ENCODE measurements around the gene EGFL7. TPM values are rescaled to one million over a fixed set of nuclear protein-coding genes. Genes with fewer than 3 reads are reported as not detected.

EGFL7 gene
- total RNA-seq, 3 donors from 2014 or later (not counting 1 experiment from before 2014, with no cell fraction given), result 0.28 to 0.47 (median 0.29) TPM

DNA sequence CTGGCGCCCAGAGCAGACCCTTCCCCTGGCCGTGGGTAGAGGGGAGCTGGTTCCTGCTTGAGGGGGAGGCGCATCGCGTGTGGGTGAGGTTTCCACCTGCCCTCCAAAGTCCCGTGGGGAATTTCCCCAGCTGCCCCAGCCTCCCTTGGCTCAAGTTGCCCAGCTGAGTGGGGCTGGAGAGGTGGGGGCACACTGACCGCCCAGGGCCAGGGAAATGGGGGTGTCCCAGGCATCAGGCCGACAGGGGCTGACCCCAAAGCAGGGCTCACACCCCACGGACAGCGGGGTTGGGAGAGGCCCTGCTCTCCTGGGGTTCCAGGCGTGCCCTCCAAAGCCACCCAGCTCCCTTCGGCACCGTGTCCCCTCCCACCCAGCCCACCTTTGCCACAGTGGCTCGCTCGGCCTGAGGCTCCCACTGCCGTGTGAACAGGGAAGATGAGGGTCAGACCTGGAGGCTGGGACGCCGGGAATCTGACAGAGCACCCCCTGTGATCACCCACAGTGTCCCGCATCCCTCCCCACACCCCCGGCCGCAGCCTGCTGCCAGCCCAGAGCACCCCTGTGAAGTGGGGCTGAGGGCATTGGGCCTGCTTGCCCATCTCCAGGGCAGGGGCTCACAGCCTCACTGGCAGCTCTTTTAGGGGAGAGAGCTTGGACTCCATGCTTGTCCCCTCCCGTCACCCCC lies 933 bp upstream of the EGFL7 start:
- Mint-ChIP-seq H3K9me3 (no peaks in the 10 kb centered on the region), H3K4me3 (no peak overlapping the region), H3K36me3 (no peaks in the 10 kb centered on the region), H3K4me1 (peaks cover 5 to 13% of the 10 kb centered on the region in 2 donors), H3K27ac (no peak overlapping the region), H3K27me3 (ENCODE audit: low read depth in 2 of 2) (peaks cover 13 to 28% of the 10 kb centered on the region in 2 donors)
- DNase-seq (no peak), ATAC-seq (no peak)
- 50% methylated on average over 22 of the region's 22 CpGs for WGBS (ENCODE audit: insufficient coverage)
- Histone ChIP-seq H3K27me3 (ENCODE audit: control insufficient read depth, insufficient read depth, low read length) (peaks cover 63% of the 10 kb centered on the region), H3K4me3 (ENCODE audit: low read length) (no peak overlapping the region), H3K27ac (ENCODE audit: low read length) (no peak overlapping the region), H3K4me1 (ENCODE audit: control insufficient read depth, insufficient read depth, low read length) (peaks cover 30% of the 10 kb centered on the region), H3K9me3 (ENCODE audit: control insufficient read depth, insufficient read depth, low read length) (no peaks in the 10 kb centered on the region), H3K36me3 (ENCODE audit: control insufficient read depth, insufficient read depth, low read length) (no peaks in the 10 kb centered on the region)
- intact Hi-C loops (cut with micrococcal nuclease), result no loop called here
- TF ChIP-seq, protein P1, sequence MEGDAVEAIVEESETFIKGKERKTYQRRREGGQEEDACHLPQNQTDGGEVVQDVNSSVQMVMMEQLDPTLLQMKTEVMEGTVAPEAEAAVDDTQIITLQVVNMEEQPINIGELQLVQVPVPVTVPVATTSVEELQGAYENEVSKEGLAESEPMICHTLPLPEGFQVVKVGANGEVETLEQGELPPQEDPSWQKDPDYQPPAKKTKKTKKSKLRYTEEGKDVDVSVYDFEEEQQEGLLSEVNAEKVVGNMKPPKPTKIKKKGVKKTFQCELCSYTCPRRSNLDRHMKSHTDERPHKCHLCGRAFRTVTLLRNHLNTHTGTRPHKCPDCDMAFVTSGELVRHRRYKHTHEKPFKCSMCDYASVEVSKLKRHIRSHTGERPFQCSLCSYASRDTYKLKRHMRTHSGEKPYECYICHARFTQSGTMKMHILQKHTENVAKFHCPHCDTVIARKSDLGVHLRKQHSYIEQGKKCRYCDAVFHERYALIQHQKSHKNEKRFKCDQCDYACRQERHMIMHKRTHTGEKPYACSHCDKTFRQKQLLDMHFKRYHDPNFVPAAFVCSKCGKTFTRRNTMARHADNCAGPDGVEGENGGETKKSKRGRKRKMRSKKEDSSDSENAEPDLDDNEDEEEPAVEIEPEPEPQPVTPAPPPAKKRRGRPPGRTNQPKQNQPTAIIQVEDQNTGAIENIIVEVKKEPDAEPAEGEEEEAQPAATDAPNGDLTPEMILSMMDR (IDR thresholded peaks at IDR 0.05), result no peak

DNA sequence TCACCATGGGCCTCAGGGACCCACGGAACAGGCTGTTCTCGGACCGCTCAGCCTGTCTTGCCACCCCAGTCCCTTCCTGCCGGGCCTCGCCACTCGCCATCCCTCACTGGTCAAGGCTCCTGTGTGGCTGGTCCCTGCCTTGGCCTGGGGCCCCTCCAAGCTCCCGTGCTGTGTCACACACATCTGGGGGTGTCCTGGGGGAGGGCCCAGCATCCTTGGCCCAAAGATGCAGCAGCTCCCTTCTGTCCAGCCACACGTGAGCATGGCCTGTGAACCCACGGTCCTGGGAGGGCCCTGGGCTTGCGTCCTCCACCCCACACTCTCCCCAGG lies 425 bp upstream of the EGFL7 start:
- no peaks in the 10 kb centered on the region for H3K36me3 Mint-ChIP-seq
- no peak overlapping the region for H3K27ac Mint-ChIP-seq
- DNase-seq (no peak), ATAC-seq (no peak)
- TF ChIP-seq, protein P1 (IDR thresholded peaks at IDR 0.05), result no peak
- H3K9me3 Mint-ChIP-seq, result no peaks in the 10 kb centered on the region
- peaks cover 60% of the 10 kb centered on the region for H3K27me3 ChIP-seq (ENCODE audit: control insufficient read depth, insufficient read depth, low read length)
- no peaks in the 10 kb centered on the region for H3K36me3 ChIP-seq (ENCODE audit: control insufficient read depth, insufficient read depth, low read length)
- no peak overlapping the region for H3K4me3 Mint-ChIP-seq
- H3K27ac ChIP-seq (ENCODE audit: low read length), result no peak overlapping the region
- no peak overlapping the region for H3K4me3 ChIP-seq (ENCODE audit: low read length)
- peaks cover 29% of the 10 kb centered on the region for H3K4me1 ChIP-seq (ENCODE audit: control insufficient read depth, insufficient read depth, low read length)
- 70% methylated on average over 10 of the region's 10 CpGs for whole genome bisulfite sequencing (ENCODE audit: insufficient coverage)
- intact Hi-C loops (cut with micrococcal nuclease), result no loop called here
- no peaks in the 10 kb centered on the region for H3K9me3 ChIP-seq (ENCODE audit: control insufficient read depth, insufficient read depth, low read length)
- H3K27me3 Mint-ChIP-seq (ENCODE audit: low read depth in 2 of 2), result peaks cover 13 to 23% of the 10 kb centered on the region in 2 donors
- H3K4me1 Mint-ChIP-seq, result peaks cover 5 to 13% of the 10 kb centered on the region in 2 donors

DNA sequence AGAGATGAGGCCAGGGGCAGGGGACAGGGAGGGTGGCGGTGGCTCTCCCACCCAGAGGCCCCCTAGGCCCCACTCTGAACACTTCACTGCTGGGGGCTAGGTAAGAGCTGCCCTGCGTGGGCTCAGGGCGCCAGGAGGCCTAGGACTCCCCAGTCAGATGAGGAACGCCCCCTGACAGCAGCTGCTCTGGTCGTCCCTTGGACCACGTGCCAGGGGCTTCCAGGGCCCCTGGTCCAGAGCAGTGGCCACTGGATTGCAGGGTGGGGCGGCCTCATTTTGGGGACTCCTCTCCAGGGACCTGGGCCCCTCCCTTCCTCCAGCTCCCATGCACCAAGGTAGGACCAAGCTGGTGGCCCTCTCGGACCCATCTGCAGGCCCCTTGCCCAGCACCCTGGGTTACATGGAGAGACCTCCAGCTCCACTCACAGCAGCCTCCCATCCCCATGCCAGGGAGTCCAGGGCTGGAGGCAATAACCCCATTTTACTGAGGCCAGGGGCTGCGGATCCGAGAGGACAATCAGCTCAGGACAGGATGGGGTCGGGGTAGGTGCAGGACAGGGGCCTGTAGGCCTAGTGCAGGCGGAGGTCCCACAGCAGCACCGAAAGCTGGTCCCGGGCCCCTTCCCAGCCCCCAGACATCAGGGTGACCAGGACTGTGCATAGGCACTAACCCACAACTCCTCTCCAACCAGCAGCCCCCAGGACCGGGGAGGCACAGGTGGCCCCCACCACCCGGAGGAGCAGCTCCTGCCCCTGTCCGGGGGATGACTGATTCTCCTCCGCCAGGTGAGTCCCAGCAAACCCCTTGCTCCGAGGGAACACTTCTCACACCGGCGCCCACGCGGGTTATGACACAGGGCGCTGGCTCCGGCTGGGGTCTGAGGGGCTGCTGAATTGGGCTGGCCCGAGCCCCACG lies 1.5 kb downstream of the EGFL7 start:
- H3K4me1 ChIP-seq (ENCODE audit: control insufficient read depth, insufficient read depth, low read length), result peaks cover 16% of the 10 kb centered on the region
- peaks cover 0 to 13% of the 10 kb centered on the region in 2 donors for H3K4me1 Mint-ChIP-seq
- no peak overlapping the region for H3K27ac Mint-ChIP-seq
- TF ChIP-seq, protein P1 (IDR thresholded peaks at IDR 0.05), result no peak
- H3K27me3 Mint-ChIP-seq (ENCODE audit: low read depth in 2 of 2), result peaks cover 0 to 14% of the 10 kb centered on the region in 2 donors
- no peak overlapping the region for H3K4me3 ChIP-seq (ENCODE audit: low read length)
- no peaks in the 10 kb centered on the region for H3K36me3 ChIP-seq (ENCODE audit: control insufficient read depth, insufficient read depth, low read length)
- H3K9me3 ChIP-seq (ENCODE audit: control insufficient read depth, insufficient read depth, low read length), result no peaks in the 10 kb centered on the region
- H3K27ac ChIP-seq (ENCODE audit: low read length), result no peak overlapping the region
- DNase-seq, result no peak
- H3K27me3 ChIP-seq (ENCODE audit: control insufficient read depth, insufficient read depth, low read length), result peaks cover 43% of the 10 kb centered on the region
- H3K36me3 Mint-ChIP-seq, result no peaks in the 10 kb centered on the region
- ATAC-seq, result no peak
- intact Hi-C loops (cut with micrococcal nuclease), result no loop called here
- peak overlapping the region; percentile 81 for H3K4me3 Mint-ChIP-seq
- H3K9me3 Mint-ChIP-seq, result no peaks in the 10 kb centered on the region
- 76% methylated on average over 27 of the region's 27 CpGs for WGBS (ENCODE audit: insufficient coverage)
